Muscle of arm (tissue), 12 donors: Measurements from ENCODE around the gene UROC1. TPM values are rescaled to one million over a fixed set of nuclear protein-coding genes. Genes with fewer than 3 reads are reported as not detected.
A peak's percentile ranks its signal among the peaks of the same experiment; 100 is the strongest.

Experiments used
- DNase-seq: peaks from one replicate; pipeline ENCODE4 v3.0.0-alpha.2; 2013
- polyA plus RNA-seq, 12 donors: library from polyadenylated mRNA; unstranded; fragments of 120-200 nt; gene quantifications; one replicate each; pipeline ENCODE4 v1.2.1, GENCODE V29; 2013; ENCODE audit not compliant: insufficient read length in 12 of 12

The UROC1 gene
- polyA plus RNA-seq, 12 donors = 0.11 to 0.19 TPM; not detected in 10

DNA sequence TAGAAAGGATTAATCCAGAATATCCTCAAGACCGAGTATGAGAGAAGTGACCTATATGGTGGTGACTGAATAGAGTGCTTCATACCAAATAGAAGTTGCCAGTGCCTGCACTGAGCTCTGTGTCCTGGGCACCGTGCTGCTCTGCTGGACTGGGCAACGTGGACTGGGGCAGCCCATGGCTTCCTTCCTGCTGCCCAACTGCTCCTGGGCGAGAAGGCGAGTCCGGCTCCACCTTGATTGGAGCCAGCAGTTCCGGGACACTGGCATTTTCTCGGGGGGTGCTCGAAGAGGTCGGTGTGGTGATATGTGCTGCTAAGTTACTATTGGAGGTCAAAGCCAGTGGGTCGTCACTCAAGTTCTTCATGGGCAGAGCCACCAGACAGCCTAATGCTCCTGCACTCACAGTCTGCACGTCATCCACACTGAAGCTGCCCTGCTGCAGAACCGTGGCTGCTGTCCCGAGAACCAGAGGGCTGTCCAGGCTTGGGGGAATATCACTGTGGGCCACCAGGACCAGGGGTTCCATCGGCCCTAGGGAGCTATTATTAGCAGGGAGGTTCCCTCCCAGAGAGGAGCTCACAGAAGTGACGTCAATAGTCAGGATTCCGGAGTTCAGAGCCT lies 56.0 kb downstream of the UROC1 start:
- DNase-seq = no peak

DNA sequence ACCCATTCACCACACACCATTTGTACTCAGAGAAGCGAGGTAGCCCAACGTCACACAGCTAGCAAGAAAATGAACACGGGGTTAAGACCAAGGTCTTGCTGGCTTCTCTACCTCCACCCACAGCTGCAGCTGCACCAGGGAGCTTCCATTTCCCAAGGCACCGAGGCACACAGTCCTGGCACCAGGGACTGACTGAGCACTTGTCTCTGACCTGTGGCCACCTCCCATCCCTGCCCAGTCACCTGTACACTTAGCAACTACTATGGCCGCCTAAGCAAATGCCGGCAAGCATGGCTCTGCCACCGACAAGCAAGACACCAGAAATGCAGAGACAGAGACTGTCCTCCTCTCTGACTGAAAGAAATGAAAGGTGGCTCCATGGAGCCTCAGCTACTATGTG lies 57.2 kb downstream of the UROC1 start:
- DNase-seq = no peak

DNA sequence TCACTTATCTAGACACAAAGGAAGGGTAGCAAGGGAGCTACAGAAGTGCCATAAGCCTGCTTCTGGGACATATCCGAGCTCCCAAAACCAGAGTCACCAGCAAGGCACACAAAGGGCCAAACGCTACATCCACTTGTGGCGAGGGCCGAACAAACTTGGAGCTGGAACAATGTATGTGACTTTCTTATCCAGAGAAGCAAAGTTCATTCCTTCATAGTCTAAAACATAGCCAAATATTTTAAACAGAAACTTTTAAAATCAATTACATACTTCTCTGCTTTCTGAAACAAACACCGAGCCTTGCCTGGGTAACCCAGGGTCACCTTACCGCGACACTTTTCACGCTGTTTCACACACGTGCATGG lies 57.8 kb downstream of the UROC1 start:
- no peak for DNase-seq

- no peak for DNase-seq
Measured at GRCh38 chr3:126459111-126459762, 58.3 kb downstream of the UROC1 start.

GRCh38 chr3:126456766-126457388 lies 60.7 kb downstream of the UROC1 start:
- no peak for DNase-seq

DNA sequence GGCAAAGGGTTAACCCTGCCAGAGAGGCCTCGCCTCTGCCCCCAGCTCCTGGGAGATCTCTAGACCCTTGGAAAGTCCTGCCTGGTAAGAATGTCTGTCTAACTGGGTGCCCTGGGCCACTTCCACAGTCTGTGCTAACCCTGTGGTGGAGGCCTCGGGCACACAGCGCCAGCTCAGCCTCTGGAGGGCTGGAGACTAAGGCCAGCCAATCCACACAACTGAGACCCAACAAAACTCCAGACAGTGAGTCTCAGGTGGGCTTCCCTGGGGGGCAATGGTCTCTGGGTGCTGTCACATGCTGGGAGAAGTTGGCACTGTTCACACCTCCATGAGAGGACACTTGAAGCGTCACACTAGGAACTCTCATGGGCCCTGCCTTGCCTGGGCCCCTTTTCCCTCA lies 61.4 kb downstream of the UROC1 start:
- DNase-seq = no peak

GRCh38 chr3:126454437-126455198 lies 63.0 kb downstream of the UROC1 start:
- no peak for DNase-seq

- no peak for DNase-seq
Measured at GRCh38 chr3:126454025-126454424, 63.5 kb downstream of the UROC1 start.

- DNase-seq = no peak
Measured at GRCh38 chr3:126452213-126452612, 65.4 kb downstream of the UROC1 start.

DNA sequence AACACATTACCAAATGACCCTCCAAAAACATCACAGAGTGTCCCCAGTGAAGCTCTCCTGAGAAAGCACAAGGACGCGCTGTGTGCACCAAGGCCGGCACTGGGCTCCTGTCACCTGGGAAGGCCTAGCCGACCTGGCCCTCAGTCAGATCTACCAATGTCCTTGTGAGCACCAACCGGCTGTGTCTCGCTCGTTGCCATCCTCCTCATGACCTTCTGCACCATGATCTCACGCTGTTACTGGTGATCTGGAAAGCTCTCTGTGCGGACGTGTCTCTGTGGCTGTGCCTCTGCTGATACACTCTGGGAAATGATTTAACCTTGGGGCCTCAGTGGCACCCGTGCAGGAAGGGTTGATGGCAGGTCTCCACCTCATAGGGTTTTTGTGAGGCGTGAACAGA lies 66.1 kb downstream of the UROC1 start:
- DNase-seq = no peak

DNA sequence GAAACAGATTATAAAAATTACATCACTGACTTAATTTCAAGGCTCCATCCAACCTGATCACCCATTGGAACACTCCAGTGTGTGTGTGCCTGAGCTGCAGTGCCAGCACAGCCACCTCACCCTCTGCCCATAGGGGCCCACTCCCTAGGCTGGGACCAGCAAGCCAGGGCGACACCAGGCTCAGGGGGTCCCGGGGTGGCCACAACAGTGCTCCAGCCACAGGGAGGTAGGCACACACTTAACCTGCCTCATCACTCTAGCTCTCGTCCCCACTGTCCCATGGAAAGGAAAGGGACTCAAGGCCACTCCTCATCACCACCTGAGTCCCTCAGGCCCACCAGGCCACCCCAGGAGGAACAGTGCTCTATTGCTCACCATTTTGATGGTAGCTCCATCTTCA lies 66.8 kb downstream of the UROC1 start:
- DNase-seq = no peak

DNA sequence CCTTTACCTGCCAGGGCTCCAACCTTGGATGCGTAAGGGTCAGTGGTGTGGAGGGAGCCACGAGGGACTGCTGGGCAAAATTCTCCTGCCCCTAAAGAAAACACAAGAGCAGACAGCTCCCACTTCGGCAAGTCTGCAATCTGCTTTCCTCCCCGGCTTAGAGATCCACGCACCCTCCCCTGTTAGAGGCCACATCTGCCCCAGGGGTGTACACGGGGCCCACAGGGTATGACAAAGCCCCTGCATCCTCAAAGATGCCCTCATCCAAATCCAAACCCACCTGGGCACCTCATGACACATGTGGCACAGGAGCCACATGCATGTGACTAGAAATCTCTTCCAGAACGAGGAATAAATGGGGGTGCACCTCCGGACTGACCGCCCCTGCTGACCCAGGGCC lies 67.4 kb downstream of the UROC1 start:
- DNase-seq = no peak

GRCh38 chr3:126449621-126450051 lies 67.9 kb downstream of the UROC1 start:
- DNase-seq = no peak

- no peak for DNase-seq
Measured at GRCh38 chr3:126448893-126449180, 68.7 kb downstream of the UROC1 start.

DNA sequence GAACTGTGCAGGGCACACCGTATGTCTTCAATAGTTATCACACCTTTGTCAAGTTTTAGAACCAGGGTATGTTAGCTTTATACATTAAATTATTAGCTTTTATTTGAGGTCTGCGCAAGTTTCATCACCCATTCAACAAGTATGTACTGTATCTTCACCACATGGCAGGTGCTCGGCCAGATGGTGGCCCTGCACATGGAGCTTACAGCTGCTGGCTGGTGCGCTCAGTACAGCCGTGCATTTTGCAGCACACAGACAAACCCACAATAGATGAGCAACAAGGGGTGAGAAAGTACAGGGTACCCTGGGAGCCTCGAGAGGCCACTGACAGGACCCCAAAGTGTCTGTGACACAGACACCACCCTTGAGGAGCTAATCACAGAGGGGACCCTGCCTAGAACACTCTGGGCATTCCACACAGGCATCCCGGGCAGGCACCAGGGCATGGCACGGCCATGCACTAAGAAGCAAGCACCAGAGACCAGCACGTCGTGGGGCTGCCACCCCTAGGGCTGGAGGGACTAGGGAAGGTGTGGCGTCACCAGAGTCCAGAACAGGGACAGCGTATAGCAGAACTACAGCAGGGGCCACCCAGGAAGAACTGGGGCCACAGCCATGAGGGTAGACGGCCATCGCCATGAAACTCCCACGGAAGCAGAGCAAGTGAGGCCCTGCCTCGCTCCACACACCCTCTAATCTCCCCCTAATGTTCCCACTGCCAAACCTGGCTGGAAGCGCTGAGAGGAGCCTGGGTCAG lies 69.3 kb downstream of the UROC1 start:
- DNase-seq = no peak

DNA sequence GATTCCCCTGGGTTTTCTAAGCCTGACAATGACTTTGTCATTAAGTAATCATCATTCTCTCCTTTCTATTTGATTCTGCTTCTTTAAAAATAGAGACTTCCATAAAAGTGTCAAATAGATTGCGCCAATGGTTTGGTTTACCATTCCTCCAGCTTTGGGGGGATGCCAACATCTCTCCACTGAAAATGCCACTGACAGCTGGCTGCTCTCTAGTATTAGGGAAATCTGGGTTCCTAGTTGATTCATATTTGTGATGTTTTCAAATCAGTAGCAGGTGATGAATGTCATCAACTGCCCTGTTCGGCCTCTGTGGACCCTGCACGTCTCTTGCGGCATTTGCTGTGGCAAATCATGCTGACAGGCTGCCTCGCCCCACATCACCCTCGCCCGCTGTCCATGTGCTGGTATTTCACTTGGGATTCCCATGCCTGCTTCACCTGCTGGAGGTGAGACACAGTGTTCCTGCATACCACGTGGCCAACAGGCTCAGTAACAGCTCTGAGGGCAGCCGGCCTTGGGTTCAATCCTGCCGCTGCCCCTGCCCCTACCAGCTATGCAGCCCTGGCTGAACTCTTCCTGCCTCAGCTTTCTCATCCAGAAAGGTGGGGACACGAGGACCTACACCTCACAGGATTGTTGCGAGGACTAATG lies 70.0 kb downstream of the UROC1 start:
- DNase-seq = no peak

DNA sequence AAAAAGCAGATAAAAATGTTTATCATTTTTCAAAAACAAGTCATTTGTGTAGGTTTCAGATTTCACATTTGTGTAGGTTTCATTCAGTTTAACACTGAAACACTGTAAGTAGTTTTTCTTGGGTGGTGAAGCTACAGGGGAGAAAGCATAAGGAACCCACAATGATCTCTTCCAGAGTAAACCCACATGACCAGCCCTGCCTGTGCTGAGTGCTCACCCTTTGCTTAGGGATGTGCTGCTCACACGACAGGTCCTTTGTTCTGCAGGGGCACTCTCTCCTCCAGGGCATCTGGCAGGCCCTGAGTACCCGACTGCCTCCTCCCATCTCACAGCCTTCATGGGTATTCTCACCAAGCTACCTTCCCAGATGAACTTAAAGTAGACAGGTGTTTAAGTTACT lies 70.8 kb downstream of the UROC1 start:
- no peak for DNase-seq

DNA sequence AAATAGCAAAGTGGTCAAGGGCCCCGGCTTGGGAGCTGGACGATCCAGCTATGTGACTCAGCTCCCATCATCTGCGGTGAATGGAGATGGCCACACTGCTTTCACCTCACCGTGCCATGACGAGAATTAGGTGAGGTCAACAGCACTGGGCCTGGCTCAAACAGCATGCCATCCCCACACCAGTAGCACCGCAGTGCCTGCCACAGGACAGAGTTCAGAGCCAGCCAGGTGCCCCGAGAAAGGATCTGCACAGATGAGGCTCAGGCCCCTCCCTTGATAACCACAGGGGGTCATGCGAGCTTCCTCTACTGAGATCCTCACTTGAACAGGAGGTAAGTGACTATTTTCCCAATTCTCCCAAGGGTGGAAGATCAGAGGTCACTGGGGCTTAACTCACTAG lies 71.3 kb downstream of the UROC1 start:
- no peak for DNase-seq

GRCh38 chr3:126445506-126445905 lies 72.1 kb downstream of the UROC1 start:
- DNase-seq = no peak

DNA sequence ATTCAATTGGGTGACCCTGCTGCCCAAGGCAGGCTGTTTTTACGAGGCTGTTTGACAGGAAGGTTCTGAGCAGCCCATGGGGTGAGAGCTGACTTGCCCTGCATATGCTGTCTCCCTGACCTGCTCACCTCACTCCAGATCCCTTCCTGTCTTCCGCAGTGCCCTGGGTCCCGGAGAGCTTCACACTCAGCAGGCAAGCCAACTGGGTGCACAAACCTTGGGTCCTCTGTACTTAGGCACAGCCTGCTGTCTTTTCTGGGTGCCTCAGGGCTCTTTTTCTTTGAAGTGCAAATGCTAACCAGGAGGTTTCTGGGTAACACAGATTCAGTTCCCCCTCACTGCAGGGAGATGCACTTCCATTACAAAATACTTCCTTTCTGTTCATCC lies 74.7 kb downstream of the UROC1 start:
- DNase-seq = no peak

GRCh38 chr3:126442094-126442855 lies 75.3 kb downstream of the UROC1 start:
- DNase-seq = peak; percentile 89
